HL-60 (cell line): ENCODE results near the gene NRXN3.

Experiments
- CTCF ChIP-seq: IDR thresholded peaks from one replicate; pipeline ENCODE4 v1.5.1; 2011; ENCODE audit warnings: low read length, control low read depth, inconsistent platforms; ENCODE audit not compliant: insufficient read depth
- GABPA ChIP-seq: IDR thresholded peaks from 2 replicates; pipeline ENCODE4 v1.6.1; 2012; ENCODE audit warnings: low read depth
- POLR2AphosphoS5 ChIP-seq: IDR thresholded peaks from 2 replicates; pipeline ENCODE4 v1.6.1; 2012; ENCODE audit warnings: low read depth
- SPI1 ChIP-seq: IDR thresholded peaks from 2 replicates; pipeline ENCODE4 v1.6.1; 2012; ENCODE audit warnings: low read depth, mild to moderate bottlenecking, borderline replicate concordance
- TF ChIP-seq, protein P1 (sequence below): IDR thresholded peaks from 2 replicates; pipeline ENCODE4 v1.6.1; 2012; ENCODE audit warnings: low read depth; ENCODE audit not compliant: insufficient replicate concordance

GRCh38 chr14:79831195-79831892 lies 1661.2 kb downstream of the NRXN3 start:
- TF ChIP-seq CTCF (no peak), POLR2AphosphoS5 (no peak), GABPA (no peak), SPI1 (no peak)
- TF ChIP-seq, protein P1, sequence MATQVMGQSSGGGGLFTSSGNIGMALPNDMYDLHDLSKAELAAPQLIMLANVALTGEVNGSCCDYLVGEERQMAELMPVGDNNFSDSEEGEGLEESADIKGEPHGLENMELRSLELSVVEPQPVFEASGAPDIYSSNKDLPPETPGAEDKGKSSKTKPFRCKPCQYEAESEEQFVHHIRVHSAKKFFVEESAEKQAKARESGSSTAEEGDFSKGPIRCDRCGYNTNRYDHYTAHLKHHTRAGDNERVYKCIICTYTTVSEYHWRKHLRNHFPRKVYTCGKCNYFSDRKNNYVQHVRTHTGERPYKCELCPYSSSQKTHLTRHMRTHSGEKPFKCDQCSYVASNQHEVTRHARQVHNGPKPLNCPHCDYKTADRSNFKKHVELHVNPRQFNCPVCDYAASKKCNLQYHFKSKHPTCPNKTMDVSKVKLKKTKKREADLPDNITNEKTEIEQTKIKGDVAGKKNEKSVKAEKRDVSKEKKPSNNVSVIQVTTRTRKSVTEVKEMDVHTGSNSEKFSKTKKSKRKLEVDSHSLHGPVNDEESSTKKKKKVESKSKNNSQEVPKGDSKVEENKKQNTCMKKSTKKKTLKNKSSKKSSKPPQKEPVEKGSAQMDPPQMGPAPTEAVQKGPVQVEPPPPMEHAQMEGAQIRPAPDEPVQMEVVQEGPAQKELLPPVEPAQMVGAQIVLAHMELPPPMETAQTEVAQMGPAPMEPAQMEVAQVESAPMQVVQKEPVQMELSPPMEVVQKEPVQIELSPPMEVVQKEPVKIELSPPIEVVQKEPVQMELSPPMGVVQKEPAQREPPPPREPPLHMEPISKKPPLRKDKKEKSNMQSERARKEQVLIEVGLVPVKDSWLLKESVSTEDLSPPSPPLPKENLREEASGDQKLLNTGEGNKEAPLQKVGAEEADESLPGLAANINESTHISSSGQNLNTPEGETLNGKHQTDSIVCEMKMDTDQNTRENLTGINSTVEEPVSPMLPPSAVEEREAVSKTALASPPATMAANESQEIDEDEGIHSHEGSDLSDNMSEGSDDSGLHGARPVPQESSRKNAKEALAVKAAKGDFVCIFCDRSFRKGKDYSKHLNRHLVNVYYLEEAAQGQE, result no peak
